ENCODE data around the gene RPTOR.

The RPTOR gene

DNA sequence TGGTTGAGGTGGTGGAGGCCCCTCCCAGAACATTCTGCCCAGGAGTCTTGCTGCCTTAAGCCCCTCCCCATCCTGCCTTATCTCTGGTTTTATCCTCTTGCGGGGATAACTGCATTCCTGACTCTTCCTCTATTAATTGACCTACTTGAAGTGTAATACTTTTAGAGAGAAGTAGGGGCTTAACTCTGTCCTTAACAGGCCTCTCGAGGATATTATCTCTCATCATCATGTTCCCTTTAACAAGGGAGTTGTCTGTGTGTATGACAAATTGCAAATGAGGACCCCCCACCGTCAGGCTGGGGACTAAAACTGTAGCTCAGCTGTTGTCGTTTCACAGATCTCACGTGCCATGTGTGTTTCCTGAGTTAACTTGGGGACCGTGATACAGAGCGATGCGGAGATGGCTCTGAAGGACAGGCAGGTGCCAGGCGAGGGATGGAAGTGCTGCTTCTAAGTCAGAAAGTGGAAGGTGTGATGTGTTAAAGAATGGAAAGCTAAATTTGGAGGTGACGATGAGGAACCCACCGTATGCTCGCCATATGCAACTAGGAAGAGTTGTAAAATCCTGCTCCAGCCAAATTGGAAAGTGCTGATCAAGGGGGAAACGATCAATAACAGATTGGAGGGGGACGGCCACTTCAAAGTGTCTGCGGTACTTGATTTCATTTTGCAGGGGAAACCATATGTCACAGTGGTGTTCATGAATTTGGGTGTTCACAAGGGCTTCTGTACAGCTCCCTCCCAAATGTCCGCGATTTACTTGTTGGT lies 106.3 kb downstream of the RPTOR start:
- Histone ChIP-seq H3K4me3 (ENCODE audit: low read length in 2 of 2) (no peak overlapping the region), H2BK15ac (ENCODE audit: low read length) (no peak overlapping the region)
- no peak for DNase-seq (ENCODE audit: low spot score)

DNA sequence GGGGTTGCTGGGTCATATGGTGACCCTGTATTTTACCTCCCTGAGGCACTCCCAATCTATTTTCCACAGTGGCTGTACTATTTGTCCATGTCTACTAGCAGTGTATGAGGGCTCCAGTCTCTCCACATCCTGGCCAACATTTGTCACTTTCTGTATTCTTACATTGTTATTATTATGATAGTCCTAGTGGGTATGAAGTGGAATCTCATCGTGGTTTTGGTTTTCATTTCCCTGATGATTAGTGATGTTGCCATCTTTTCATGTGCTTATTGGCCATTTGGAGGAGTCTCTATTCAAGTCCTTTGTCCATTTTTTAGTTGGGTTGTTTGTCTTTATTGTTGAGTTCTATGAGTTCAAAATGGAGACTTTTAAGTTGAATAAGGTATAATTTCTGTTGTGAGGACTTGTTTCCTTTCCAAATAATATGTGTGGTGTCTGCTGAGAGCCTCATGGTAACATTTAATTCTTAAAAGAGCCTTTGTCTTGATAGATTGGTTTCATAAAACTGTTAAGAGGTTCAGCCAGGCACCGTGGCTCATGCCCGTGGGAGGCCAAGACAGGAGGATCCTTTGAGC lies 108.2 kb downstream of the RPTOR start:
- no peak overlapping the region for H3K23ac ChIP-seq (ENCODE audit: low read depth, low read length, poor library complexity)
- no peaks in the 10 kb centered on the region for H3K36me3 ChIP-seq (replicated peaks in 1 of 2; ENCODE audit: control insufficient read depth in 2 of 2, insufficient read depth in 2 of 2, low read length in 2 of 2)
- H3K9ac ChIP-seq (ENCODE audit: low read depth, low read length, poor library complexity), result no peak overlapping the region
- no peak overlapping the region for H2BK15ac ChIP-seq (ENCODE audit: low read length)
- no peak overlapping the region for H3K27ac ChIP-seq (replicated peaks; ENCODE audit: low read length)
- no peak overlapping the region for H2BK5ac ChIP-seq (ENCODE audit: low read length)
- no peak overlapping the region for H3K4me3 ChIP-seq (ENCODE audit: low read length in 2 of 2)
- H3K4me1 ChIP-seq (ENCODE audit: control insufficient read depth in 2 of 2, insufficient read depth in 1 of 2, low read depth in 1 of 2, low read length in 2 of 2), result peaks cover 8 to 16% of the 10 kb centered on the region in 2 donors
- no peaks in the 10 kb centered on the region for H3K27me3 ChIP-seq (ENCODE audit: control insufficient read depth in 3 of 3, insufficient read depth in 3 of 3, low read depth in 1 of 3, low read length in 3 of 3)
- H3K79me1 ChIP-seq (ENCODE audit: low read depth, low read length), result peaks cover 3% of the 10 kb centered on the region
- H3K18ac ChIP-seq (ENCODE audit: low read length), result no peak overlapping the region
- H3K4me2 ChIP-seq (ENCODE audit: insufficient read depth, low read length, poor library complexity, severe bottlenecking), result no peak overlapping the region
- no peak for DNase-seq (ENCODE audit: low spot score)
- no peak overlapping the region for H3K14ac ChIP-seq (ENCODE audit: low read length)
- H3K4ac ChIP-seq (ENCODE audit: low read length), result no peak overlapping the region
- no peak overlapping the region for H2BK12ac ChIP-seq (ENCODE audit: low read length)
- no peak overlapping the region for H2AK5ac ChIP-seq (ENCODE audit: low read depth, low read length)
- WGBS, 2 donors (ENCODE audit: extremely low coverage in 2 of 2, insufficient read length in 2 of 2, insufficient replicate concordance in 1 of 2), result no CpG with 5 or more reads among the region's 3 CpGs
- H4K91ac ChIP-seq (ENCODE audit: low read depth, low read length, poor library complexity), result no peak overlapping the region
- no peak overlapping the region for H2AFZ ChIP-seq (ENCODE audit: low read length)
- no peak overlapping the region for H2BK120ac ChIP-seq (ENCODE audit: low read depth, low read length)
- no peaks in the 10 kb centered on the region for H3K9me3 ChIP-seq (replicated peaks in 1 of 2; ENCODE audit: control insufficient read depth in 2 of 2, insufficient read depth in 1 of 2, low read depth in 1 of 2, low read length in 2 of 2)
- H4K8ac ChIP-seq (ENCODE audit: low read depth, low read length), result no peak overlapping the region

More for the DNA sequence above, 106.3 kb downstream of the RPTOR start:
- Histone ChIP-seq H3K9ac (ENCODE audit: low read depth, low read length, poor library complexity) (no peak overlapping the region), H4K91ac (ENCODE audit: low read depth, low read length, poor library complexity) (no peak overlapping the region), H3K4ac (ENCODE audit: low read length) (no peak overlapping the region), H2AK5ac (ENCODE audit: low read depth, low read length) (no peak overlapping the region), H2BK120ac (ENCODE audit: low read depth, low read length) (no peak overlapping the region), H3K4me2 (ENCODE audit: insufficient read depth, low read length, poor library complexity, severe bottlenecking) (no peak overlapping the region), H3K79me1 (ENCODE audit: low read depth, low read length) (peaks cover 3% of the 10 kb centered on the region), H3K36me3 (replicated peaks in 1 of 2; ENCODE audit: control insufficient read depth in 2 of 2, insufficient read depth in 2 of 2, low read length in 2 of 2) (no peaks in the 10 kb centered on the region), H3K14ac (ENCODE audit: low read length) (peak overlapping the region; percentile 1), H3K27ac (replicated peaks; ENCODE audit: low read length) (no peak overlapping the region), H3K4me1 (ENCODE audit: control insufficient read depth in 2 of 2, insufficient read depth in 1 of 2, low read depth in 1 of 2, low read length in 2 of 2) (peaks cover 5 to 11% of the 10 kb centered on the region in 2 donors), H4K8ac (ENCODE audit: low read depth, low read length) (no peak overlapping the region), H2BK5ac (ENCODE audit: low read length) (no peak overlapping the region), H3K27me3 (ENCODE audit: control insufficient read depth in 3 of 3, insufficient read depth in 3 of 3, low read depth in 1 of 3, low read length in 3 of 3) (no peaks in the 10 kb centered on the region), H2BK12ac (ENCODE audit: low read length) (no peak overlapping the region), H3K23ac (ENCODE audit: low read depth, low read length, poor library complexity) (no peak overlapping the region), H2AFZ (ENCODE audit: low read length) (no peak overlapping the region), H3K18ac (ENCODE audit: low read length) (no peak overlapping the region), H3K9me3 (replicated peaks in 1 of 2; ENCODE audit: control insufficient read depth in 2 of 2, insufficient read depth in 1 of 2, low read depth in 1 of 2, low read length in 2 of 2) (no peaks in the 10 kb centered on the region)
- no CpG with 5 or more reads among the region's 17 CpGs for WGBS, 2 donors (ENCODE audit: extremely low coverage in 2 of 2, insufficient read length in 2 of 2, insufficient replicate concordance in 1 of 2)

GRCh38 chr17:80653856-80654255 lies 109.2 kb downstream of the RPTOR start:
- no peak overlapping the region for H3K23ac ChIP-seq (ENCODE audit: low read depth, low read length, poor library complexity)
- no CpG with 5 or more reads among the region's 6 CpGs for WGBS, 2 donors (ENCODE audit: extremely low coverage in 2 of 2, insufficient read length in 2 of 2, insufficient replicate concordance in 1 of 2)
- no peaks in the 10 kb centered on the region for H3K9me3 ChIP-seq (replicated peaks in 1 of 2; ENCODE audit: control insufficient read depth in 2 of 2, insufficient read depth in 1 of 2, low read depth in 1 of 2, low read length in 2 of 2)
- H3K27ac ChIP-seq (replicated peaks; ENCODE audit: low read length), result no peak overlapping the region
- H2AK5ac ChIP-seq (ENCODE audit: low read depth, low read length), result no peak overlapping the region
- H2BK5ac ChIP-seq (ENCODE audit: low read length), result no peak overlapping the region
- no peaks in the 10 kb centered on the region for H3K36me3 ChIP-seq (replicated peaks in 1 of 2; ENCODE audit: control insufficient read depth in 2 of 2, insufficient read depth in 2 of 2, low read length in 2 of 2)
- peak overlapping the region; percentile 4 for H4K91ac ChIP-seq (ENCODE audit: low read depth, low read length, poor library complexity)
- no peak overlapping the region for H2BK120ac ChIP-seq (ENCODE audit: low read depth, low read length)
- no peak overlapping the region for H3K18ac ChIP-seq (ENCODE audit: low read length)
- H3K4me3 ChIP-seq (ENCODE audit: low read length in 2 of 2), result no peak overlapping the region
- no peak overlapping the region for H3K4ac ChIP-seq (ENCODE audit: low read length)
- no peak overlapping the region for H2BK12ac ChIP-seq (ENCODE audit: low read length)
- H2BK15ac ChIP-seq (ENCODE audit: low read length), result no peak overlapping the region
- no peak for DNase-seq (ENCODE audit: low spot score)
- H4K8ac ChIP-seq (ENCODE audit: low read depth, low read length), result no peak overlapping the region
- no peak overlapping the region for H3K9ac ChIP-seq (ENCODE audit: low read depth, low read length, poor library complexity)
- H2AFZ ChIP-seq (ENCODE audit: low read length), result no peak overlapping the region
- peaks cover 8 to 16% of the 10 kb centered on the region in 2 donors for H3K4me1 ChIP-seq (ENCODE audit: control insufficient read depth in 2 of 2, insufficient read depth in 1 of 2, low read depth in 1 of 2, low read length in 2 of 2)
- no peaks in the 10 kb centered on the region for H3K27me3 ChIP-seq (ENCODE audit: control insufficient read depth in 3 of 3, insufficient read depth in 3 of 3, low read depth in 1 of 3, low read length in 3 of 3)
- no peak overlapping the region for H3K4me2 ChIP-seq (ENCODE audit: insufficient read depth, low read length, poor library complexity, severe bottlenecking)
- no peak overlapping the region for H3K14ac ChIP-seq (ENCODE audit: low read length)
- peaks cover 3% of the 10 kb centered on the region for H3K79me1 ChIP-seq (ENCODE audit: low read depth, low read length)

DNA sequence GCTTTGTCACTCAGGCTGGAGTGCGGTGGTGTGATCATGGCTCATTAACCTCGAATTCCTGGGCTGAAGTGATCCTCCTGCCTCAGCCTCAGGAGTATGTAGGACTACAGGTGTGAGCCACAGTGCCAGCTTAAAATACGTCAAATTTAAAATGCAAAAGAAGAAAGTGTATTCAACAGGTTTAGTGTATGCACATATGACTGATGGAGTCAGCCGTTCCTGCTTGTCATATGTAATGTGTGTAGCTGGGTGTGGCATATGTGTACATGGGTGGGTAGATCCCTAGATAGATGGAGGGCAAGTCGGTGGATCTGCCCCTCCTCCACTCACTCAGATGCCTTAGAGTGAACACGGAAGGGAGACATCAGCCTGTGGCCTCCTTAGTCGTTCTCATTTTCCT lies 111.0 kb downstream of the RPTOR start:
- no peak for DNase-seq (ENCODE audit: low spot score)
- Histone ChIP-seq H3K23ac (ENCODE audit: low read depth, low read length, poor library complexity) (no peak overlapping the region), H3K27ac (replicated peaks; ENCODE audit: low read length) (no peak overlapping the region), H3K27me3 (ENCODE audit: control insufficient read depth in 3 of 3, insufficient read depth in 3 of 3, low read depth in 1 of 3, low read length in 3 of 3) (no peaks in the 10 kb centered on the region), H3K4ac (ENCODE audit: low read length) (no peak overlapping the region), H3K9ac (ENCODE audit: low read depth, low read length, poor library complexity) (no peak overlapping the region), H3K4me2 (ENCODE audit: insufficient read depth, low read length, poor library complexity, severe bottlenecking) (no peak overlapping the region), H3K36me3 (replicated peaks in 1 of 2; ENCODE audit: control insufficient read depth in 2 of 2, insufficient read depth in 2 of 2, low read length in 2 of 2) (no peaks in the 10 kb centered on the region), H3K79me1 (ENCODE audit: low read depth, low read length) (peaks cover 3% of the 10 kb centered on the region), H4K8ac (ENCODE audit: low read depth, low read length) (no peak overlapping the region), H3K18ac (ENCODE audit: low read length) (no peak overlapping the region), H3K4me1 (ENCODE audit: control insufficient read depth in 2 of 2, insufficient read depth in 1 of 2, low read depth in 1 of 2, low read length in 2 of 2) (peaks cover 4 to 5% of the 10 kb centered on the region in 2 donors), H2AFZ (ENCODE audit: low read length) (no peak overlapping the region), H3K4me3 (ENCODE audit: low read length in 2 of 2) (no peak overlapping the region), H2BK120ac (ENCODE audit: low read depth, low read length) (no peak overlapping the region), H2BK12ac (ENCODE audit: low read length) (no peak overlapping the region), H4K91ac (ENCODE audit: low read depth, low read length, poor library complexity) (no peak overlapping the region), H2BK5ac (ENCODE audit: low read length) (no peak overlapping the region), H2BK15ac (ENCODE audit: low read length) (no peak overlapping the region), H3K9me3 (replicated peaks in 1 of 2; ENCODE audit: control insufficient read depth in 2 of 2, insufficient read depth in 1 of 2, low read depth in 1 of 2, low read length in 2 of 2) (no peaks in the 10 kb centered on the region), H3K14ac (ENCODE audit: low read length) (no peak overlapping the region), H2AK5ac (ENCODE audit: low read depth, low read length) (no peak overlapping the region)
- WGBS, 2 donors (ENCODE audit: extremely low coverage in 2 of 2, insufficient read length in 2 of 2, insufficient replicate concordance in 1 of 2), result no CpG with 5 or more reads among the region's 7 CpGs

All from neuronal stem cell (in vitro differentiated cells).